ENCODE results near the gene CENPF. TPM values are rescaled to one million over a fixed set of nuclear protein-coding genes. Genes with fewer than 3 reads are reported as not detected.

Gene CENPF
- total RNA-seq = 29.5 and 31.9 TPM in 2 replicates

DNA sequence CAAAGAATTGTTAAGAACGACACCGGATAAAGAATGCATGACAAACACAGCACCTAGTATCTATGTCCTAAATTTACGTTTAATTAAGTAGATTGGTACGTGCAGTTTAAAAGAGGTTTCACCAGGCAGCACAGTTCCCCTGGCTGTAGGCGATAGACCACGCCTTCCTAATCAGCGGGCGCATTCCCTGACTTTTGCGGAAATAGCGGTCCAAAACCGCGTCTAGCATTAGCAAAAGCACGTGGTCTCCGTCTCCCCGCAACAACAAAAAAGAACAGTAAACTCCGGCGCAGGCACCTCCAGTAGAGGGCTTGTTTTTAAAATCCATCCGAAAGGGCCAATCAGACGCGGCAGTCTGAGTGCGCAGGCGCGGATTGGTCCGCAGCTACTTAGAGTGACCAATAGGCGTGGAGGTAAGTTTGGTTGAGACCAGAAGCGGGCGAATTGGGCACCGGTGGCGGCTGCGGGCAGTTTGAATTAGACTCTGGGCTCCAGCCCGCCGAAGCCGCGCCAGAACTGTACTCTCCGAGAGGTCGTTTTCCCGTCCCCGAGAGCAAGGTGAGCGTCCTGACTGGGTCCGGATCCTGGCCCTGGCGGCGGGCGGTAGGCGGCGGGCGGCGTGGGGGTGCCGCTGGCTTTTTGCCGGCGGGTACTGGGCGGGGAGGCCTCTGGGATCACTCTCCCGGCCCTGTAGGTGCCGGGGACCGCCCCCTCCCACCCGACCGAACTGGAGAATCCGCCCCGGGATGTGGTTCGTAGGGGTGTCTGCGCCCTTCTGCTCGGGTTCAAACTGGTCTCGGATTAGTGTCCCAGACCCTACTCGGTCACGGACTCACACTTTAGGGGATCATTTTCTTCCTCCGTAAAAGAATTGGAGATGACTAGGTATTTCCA, at the start of gene CENPF:
Gene CENPF, plus strand, starts transcription at position 432 of the 894 bp plus-strand sequence. CDS start 10,560 bp downstream, outside the sequence.

Other genes starting within 250 kb of the CENPF start
- gene PTPN14, start 51.6 kb upstream of the CENPF start, total RNA-seq = 24.4 and 131 TPM in 2 replicates

Data from bladder microvascular endothelial cell (primary cell).